H1 (cell line): Measurements from ENCODE around the gene SLC37A2. TPM values are rescaled to one million over a fixed set of nuclear protein-coding genes. Genes with fewer than 3 reads are reported as not detected.
"Not testable (repeated sequence)": the region's sequence is repeated elsewhere in the genome, so short reads cannot be mapped to it uniquely, and the experiment has no call there.

ENCODE experiments used
- CTCF ChIA-PET: fragments of 300-600 bp; sonication (Branson Sonifier 250); formaldehyde crosslinking; loops from one replicate; lab custom pipeline; 2021; ENCODE audit not compliant: partially characterized antibody; lab: Charles Lee
- POLR2A ChIA-PET: fragments of 300-600 bp; sonication (Branson Sonifier 250); formaldehyde crosslinking; loops from one replicate; lab custom pipeline; 2021; ENCODE audit warnings: inconsistent platforms; ENCODE audit not compliant: partially characterized antibody; lab: Charles Lee
- DNase-seq, 2 experiments: peaks; one replicate each; pipeline versions ENCODE4 v3.0.0 to v3.0.0-alpha.2; 2010 to 2022; ENCODE audit warnings: low spot score in 2 of 2, low read depth in 1 of 2, mixed read lengths in 1 of 2
- FAIRE-seq: peaks from 2 replicates; lab custom pipeline; 2011; peaks lifted over from hg19 to GRCh38; lab: Jason Lieb, UNC
- H2AFZ ChIP-seq: 2 replicates; pipeline ENCODE4 v1.8.1; 2012; ENCODE audit warnings: low read length, inconsistent platforms
- H2AK5ac ChIP-seq: 2 replicates; pipeline ENCODE4 v1.6.1; 2013; ENCODE audit warnings: low read depth, low read length
- H2BK120ac ChIP-seq: replicated peaks from 2 replicates; pipeline ENCODE3; 2013; ENCODE audit warnings: low read depth, low read length, inconsistent platforms
- H2BK12ac ChIP-seq: 2 replicates; pipeline ENCODE4 v1.6.1; 2013; ENCODE audit warnings: low read depth, low read length
- H2BK15ac ChIP-seq: 2 replicates; pipeline ENCODE4 v1.6.1; 2013; ENCODE audit warnings: low read length
- H2BK20ac ChIP-seq: 2 replicates; pipeline ENCODE4 v1.6.1; 2013; ENCODE audit warnings: low read length
- H2BK5ac ChIP-seq: 2 replicates; pipeline ENCODE4 v1.6.1; 2013; ENCODE audit warnings: low read depth, low read length
- H3K14ac ChIP-seq: 2 replicates; pipeline ENCODE4 v1.6.1; 2013; ENCODE audit warnings: inconsistent platforms; ENCODE audit not compliant: insufficient read length
- H3K18ac ChIP-seq: 2 replicates; pipeline ENCODE4 v1.6.1; 2013; ENCODE audit warnings: low read length; ENCODE audit errors: extremely low read depth
- H3K23ac ChIP-seq: 2 replicates; pipeline ENCODE4 v1.6.1; 2013; ENCODE audit warnings: inconsistent platforms; ENCODE audit not compliant: insufficient read length
- H3K23me2 ChIP-seq: 2 replicates; pipeline ENCODE4 v1.6.1; 2013; ENCODE audit warnings: low read depth, low read length
- H3K27ac ChIP-seq: 2 replicates; pipeline ENCODE4 v1.6.1; 2011; ENCODE audit warnings: low read depth, low read length, inconsistent platforms
- H3K27me3 ChIP-seq, 4 experiments: replicated peaks in 1 of 4; 1 replicate in 1 of 4; 2 replicates in 3 of 4; pipeline versions ENCODE4 v1.6.1 to v1.8.1; 2011 to 2013; ENCODE audit warnings: low read length in 3 of 4, mild to moderate bottlenecking in 3 of 4, inconsistent platforms in 2 of 4, mixed read lengths in 2 of 4, moderate library complexity in 1 of 4; ENCODE audit not compliant: control insufficient read depth in 3 of 4, insufficient read depth in 3 of 4; ENCODE audit errors: extremely low read depth in 1 of 4
- H3K36me3 ChIP-seq, 4 experiments: 2 replicates each; pipeline versions ENCODE4 v1.6.1 to v1.8.1; 2011 to 2013; ENCODE audit warnings: mild to moderate bottlenecking in 4 of 4, low read length in 3 of 4, moderate library complexity in 2 of 4, control low read depth in 1 of 4, inconsistent platforms in 1 of 4; ENCODE audit not compliant: insufficient read depth in 4 of 4, control insufficient read depth in 2 of 4
- H3K4ac ChIP-seq: replicated peaks from 2 replicates; pipeline ENCODE3; 2013; ENCODE audit warnings: low read length, low read depth, mixed read lengths, inconsistent platforms; ENCODE audit not compliant: insufficient read length
- H3K4me1 ChIP-seq, 4 experiments: replicated peaks in 1 of 4; 1 replicate in 1 of 4; 2 replicates in 3 of 4; pipeline versions ENCODE4 v1.6.1 to v1.8.1; 2011 to 2013; ENCODE audit warnings: low read length in 3 of 4, inconsistent platforms in 2 of 4, mixed read lengths in 1 of 4; ENCODE audit not compliant: insufficient read depth in 4 of 4, control insufficient read depth in 3 of 4
- H3K4me2 ChIP-seq, 2 experiments: 2 replicates each; pipeline versions ENCODE4 v1.6.1 to v1.8.1; 2011 to 2013; ENCODE audit warnings: low read depth in 2 of 2, low read length in 2 of 2, control low read depth in 1 of 2, inconsistent platforms in 1 of 2, mild to moderate bottlenecking in 1 of 2; ENCODE audit not compliant: insufficient read depth in 1 of 2
- H3K4me3 ChIP-seq, 4 experiments: fragments of 200-600, 300-600 bp in 1 of 4; sonication (generic), shearing (Covaris generic), sonication (Bioruptor Twin) in 1 of 4; 2 replicates each; pipeline versions ENCODE4 v1.5.1 to v1.8.1; 2011 to 2016; ENCODE audit warnings: low read length in 4 of 4, low read depth in 3 of 4, control low read depth in 2 of 4, inconsistent platforms in 2 of 4, mild to moderate bottlenecking in 2 of 4, mixed read lengths in 1 of 4, moderate library complexity in 1 of 4; ENCODE audit not compliant: insufficient read depth in 2 of 4; ENCODE audit errors: extremely low read depth in 1 of 4
- H3K56ac ChIP-seq: replicated peaks from 2 replicates; pipeline ENCODE3; 2013; ENCODE audit warnings: low read depth, mild to moderate bottlenecking, mixed read lengths, low read length, inconsistent platforms; ENCODE audit not compliant: insufficient read length
- H3K79me1 ChIP-seq: 2 replicates; pipeline ENCODE4 v1.6.1; 2013; ENCODE audit warnings: low read depth, low read length, control low read depth
- H3K79me2 ChIP-seq, 2 experiments: 2 replicates each; pipeline versions ENCODE4 v1.6.1 to v1.8.1; 2012 to 2013; ENCODE audit warnings: low read length in 2 of 2, mild to moderate bottlenecking in 2 of 2, inconsistent platforms in 1 of 2; ENCODE audit not compliant: insufficient read depth in 2 of 2, control insufficient read depth in 1 of 2
- H3K9ac ChIP-seq, 4 experiments: replicated peaks in 1 of 4; 1 replicate in 1 of 4; 2 replicates in 3 of 4; pipeline versions ENCODE4 v1.6.1 to v1.8.1; 2011 to 2013; ENCODE audit warnings: low read depth in 3 of 4, low read length in 3 of 4, control low read depth in 2 of 4, mild to moderate bottlenecking in 2 of 4, moderate library complexity in 2 of 4, inconsistent platforms in 1 of 4; ENCODE audit errors: extremely low read depth in 1 of 4
- H3K9me3 ChIP-seq, 2 experiments: 2 replicates each; pipeline versions ENCODE4 v1.6.1 to v1.8.1; 2012 to 2013; ENCODE audit warnings: mild to moderate bottlenecking in 2 of 2, moderate library complexity in 2 of 2, control low read depth in 1 of 2, inconsistent platforms in 1 of 2, low read depth in 1 of 2, low read length in 1 of 2, mixed read lengths in 1 of 2; ENCODE audit not compliant: insufficient read depth in 2 of 2
- H4K20me1 ChIP-seq, 2 experiments: replicated peaks in 1 of 2; 2 replicates each; pipeline versions ENCODE3 to v1.8.1; 2011 to 2013; ENCODE audit warnings: inconsistent platforms in 2 of 2, low read length in 2 of 2, mild to moderate bottlenecking in 1 of 2; ENCODE audit not compliant: insufficient read depth in 2 of 2, control insufficient read depth in 1 of 2
- H4K5ac ChIP-seq: 2 replicates; pipeline ENCODE4 v1.6.1; 2013; ENCODE audit warnings: low read length, low read depth, mixed read lengths, inconsistent platforms; ENCODE audit not compliant: insufficient read length
- H4K8ac ChIP-seq: 2 replicates; pipeline ENCODE4 v1.8.0; 2013; ENCODE audit warnings: mild to moderate bottlenecking, moderate library complexity, low read length, inconsistent platforms; ENCODE audit not compliant: insufficient read depth; ENCODE audit errors: extremely low read depth
- H4K91ac ChIP-seq: replicated peaks from 2 replicates; pipeline ENCODE3; 2013; ENCODE audit warnings: low read length, mixed read lengths, inconsistent platforms; ENCODE audit not compliant: insufficient read length
- WGBS, 2 experiments: shearing (Covaris generic) in 1 of 2; methylation state at CpG; one replicate each; pipeline versions ENCODE4 v1.1.6 to v1.1.7; 2013 to 2015; ENCODE audit warnings: low lambda C conversion rate in 2 of 2, mixed read lengths in 2 of 2, inconsistent platforms in 1 of 2, low coverage in 1 of 2, missing lambda C conversion rate in 1 of 2; ENCODE audit not compliant: insufficient replicate concordance in 2 of 2, insufficient coverage in 1 of 2, insufficient read length in 1 of 2; ENCODE audit errors: extremely low coverage in 1 of 2, missing lambda C conversion rate in 1 of 2; 5-methylcytosine and 5-hydroxymethylcytosine counted together
- polyA plus RNA-seq, 7 experiments: library from polyadenylated mRNA; depleted of rRNA in 3 of 7; stranded (reverse) in 5 of 7; unstranded in 2 of 7; fragments of >200 nt in 5 of 7; fragments of 200-250 nt in 2 of 7; gene quantifications; 1 replicate in 5 of 7; 2 replicates in 1 of 7; 4 replicates in 1 of 7; pipeline versions ENCODE4 v1.2.1 to v1.2.3, GENCODE V29; 2011 to 2013; ENCODE audit warnings: missing spikeins in 2 of 7, mixed read lengths in 2 of 7
- total RNA-seq: library from RNA; stranded (reverse); fragmentation: NEBNext Ultra II Directional; extraction: Animal tissue kit (Norgen Biotek cat#: 25700); gene quantifications from 2 replicates; pipeline ENCODE4 v1.2.1, GENCODE V29; 2021

SLC37A2 gene
- total and polyA plus RNA-seq, 2 of the 8 experiments (the other 6 are each of a cell fraction or from before 2014, with no cell fraction given) = 1.3 to 1.9 TPM

DNA sequence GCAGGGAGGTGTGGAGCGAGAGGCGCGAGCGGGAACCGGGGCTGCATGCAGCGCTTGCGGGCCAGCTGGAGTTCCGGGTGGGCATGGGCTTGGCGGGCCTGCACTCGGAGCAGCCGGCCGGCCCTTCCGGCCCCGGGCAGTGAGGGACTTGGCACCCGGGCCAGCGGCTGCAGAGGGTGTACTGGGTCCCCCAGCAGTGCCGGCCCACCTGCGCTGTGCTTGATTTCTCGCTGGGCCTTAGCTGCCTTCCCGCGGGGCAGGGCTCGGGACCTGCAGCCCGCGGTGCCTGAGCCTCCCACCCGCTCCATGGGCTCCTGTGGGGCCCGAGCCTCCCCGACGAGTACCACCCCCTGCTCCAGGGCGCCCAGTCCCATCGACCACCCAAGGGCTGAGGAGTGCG, 26.4 kb downstream of the SLC37A2 start:
- H4K5ac ChIP-seq, H3K9me3 ChIP-seq, H4K91ac ChIP-seq, H3K4me2 ChIP-seq, H2AFZ ChIP-seq, H2BK15ac ChIP-seq, H3K14ac ChIP-seq, H2BK120ac ChIP-seq, H3K79me2 ChIP-seq, H3K4me1 ChIP-seq, H2BK5ac ChIP-seq, H3K4ac ChIP-seq, H3K23ac ChIP-seq, H3K18ac ChIP-seq, H3K4me3 ChIP-seq, H3K56ac ChIP-seq, H2BK12ac ChIP-seq, H2BK20ac ChIP-seq, H3K27ac ChIP-seq, H3K79me1 ChIP-seq, DNase-seq, H3K23me2 ChIP-seq, FAIRE-seq, H3K36me3 ChIP-seq, H2AK5ac ChIP-seq, H4K8ac ChIP-seq, H3K27me3 ChIP-seq, H4K20me1 ChIP-seq, H3K9ac ChIP-seq: not testable (repeated sequence)
- ChIA-PET POLR2A (interaction anchor here (1.0 kb wide), 1 partner anchor 79 kb away, joined by 3 read pairs; no protein-coding TSS in a partner anchor), CTCF (interaction anchor here (1.3 to 29.4 kb wide), 17 partner anchors 14 to 341 kb away, joined by 4 to 486 read pairs (median 20); partner anchors contain the start of genes ROBO4, SLC37A2 and TMEM218)
- 92% methylated on average over 13 of the region's 31 CpGs; no CpG with 5 or more reads in 1 of the 2 experiments for WGBS, 2 experiments

DNA sequence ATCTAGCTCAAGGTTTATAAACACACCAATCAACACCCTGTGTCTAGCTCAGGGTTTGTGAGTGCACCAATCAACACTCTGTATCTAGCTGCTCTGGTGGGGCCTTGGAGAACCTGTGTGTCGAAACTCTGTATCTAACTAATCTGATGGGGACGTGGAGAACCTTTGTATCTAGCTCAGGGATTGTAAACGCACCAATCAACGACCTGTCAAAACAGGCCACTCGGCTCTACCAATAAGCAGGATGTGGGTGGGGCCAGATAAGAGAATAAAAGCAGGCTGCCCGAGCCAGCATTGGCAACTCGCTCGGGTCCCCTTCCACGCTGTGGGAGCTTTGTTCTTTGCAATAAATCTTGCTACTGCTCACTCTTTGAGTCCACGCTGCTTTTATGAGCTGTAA, 27.0 kb downstream of the SLC37A2 start:
- WGBS, 2 experiments = 98% methylated on average over 8 of the region's 10 CpGs; no CpG with 5 or more reads in 1 of the 2 experiments
- H2BK5ac ChIP-seq, H2BK120ac ChIP-seq, H3K23me2 ChIP-seq, DNase-seq, H3K56ac ChIP-seq, H4K5ac ChIP-seq, H3K9me3 ChIP-seq, H3K79me2 ChIP-seq, H3K36me3 ChIP-seq, H3K9ac ChIP-seq, H3K4me2 ChIP-seq, H3K18ac ChIP-seq, H3K4me3 ChIP-seq, POLR2A ChIA-PET, FAIRE-seq, H2BK20ac ChIP-seq, H3K27ac ChIP-seq, H3K79me1 ChIP-seq, H4K8ac ChIP-seq, H2AK5ac ChIP-seq, H4K91ac ChIP-seq, H2AFZ ChIP-seq, H2BK15ac ChIP-seq, H3K4ac ChIP-seq, H4K20me1 ChIP-seq, H2BK12ac ChIP-seq, H3K14ac ChIP-seq, H3K23ac ChIP-seq, H3K27me3 ChIP-seq: not testable (repeated sequence)
- CTCF ChIA-PET = interaction anchor here (0.6 to 29.4 kb wide), 32 partner anchors 14 to 1552 kb away, joined by 3 to 486 read pairs (median 10); partner anchors contain the start of genes ROBO4, SLC37A2 and TMEM218
- H3K4me1 ChIP-seq = peaks cover 2 to 11% (median 6%) of the 10 kb centered on the region in 4 experiments
